AG04450 (cell line): ENCODE measurements around the gene VIPR2. TPM values are rescaled to one million over a fixed set of nuclear protein-coding genes. Genes with fewer than 3 reads are reported as not detected.

Experiments used
- CTCF ChIA-PET: fragments of 300-600, 350-600 bp; formaldehyde crosslinking; extraction: SDS; loops from one replicate; lab custom pipeline; 2022; ENCODE audit warnings: antibody characterized with exemption, inconsistent platforms; lab: Charles Lee
- POLR2A ChIA-PET: fragments of 350-600 bp; formaldehyde crosslinking; extraction: SDS; loops from one replicate; lab custom pipeline; 2021; ENCODE audit warnings: antibody characterized with exemption, inconsistent platforms; lab: Yijun Ruan, JAX
- DNase-seq: peaks from one replicate; pipeline ENCODE4 v3.0.0-alpha.2; 2011; ENCODE audit warnings: low read depth, low spot score
- H3K27ac ChIP-seq: one replicate; pipeline ENCODE4 v1.5.1; 2012; ENCODE audit warnings: low read depth, low read length, control low read depth
- H3K27me3 ChIP-seq: one replicate; pipeline ENCODE4 v1.6.0; 2012; ENCODE audit warnings: low read length; ENCODE audit not compliant: control insufficient read depth, insufficient read depth
- H3K4me3 ChIP-seq: 2 replicates; pipeline ENCODE4 v1.5.1; 2011; ENCODE audit warnings: mild to moderate bottlenecking, low read depth, low read length, control low read depth
- H3K9me3 ChIP-seq: 2 replicates; pipeline ENCODE4 v1.5.1; 2012; ENCODE audit warnings: low read length; ENCODE audit not compliant: control insufficient read depth, insufficient read depth
- CTCF ChIP-seq: IDR thresholded peaks from 2 replicates; pipeline ENCODE4 v1.5.1; 2011; ENCODE audit warnings: low read depth, low read length, control low read depth, inconsistent platforms
- polyA plus RNA-seq: library from polyadenylated mRNA; depleted of rRNA; stranded (reverse); fragments of >200 nt; gene quantifications from 2 replicates; pipeline ENCODE4 v1.2.3, GENCODE V29; 2011

Gene VIPR2
- polyA plus RNA-seq, 1 experiment, result not detected

DNA sequence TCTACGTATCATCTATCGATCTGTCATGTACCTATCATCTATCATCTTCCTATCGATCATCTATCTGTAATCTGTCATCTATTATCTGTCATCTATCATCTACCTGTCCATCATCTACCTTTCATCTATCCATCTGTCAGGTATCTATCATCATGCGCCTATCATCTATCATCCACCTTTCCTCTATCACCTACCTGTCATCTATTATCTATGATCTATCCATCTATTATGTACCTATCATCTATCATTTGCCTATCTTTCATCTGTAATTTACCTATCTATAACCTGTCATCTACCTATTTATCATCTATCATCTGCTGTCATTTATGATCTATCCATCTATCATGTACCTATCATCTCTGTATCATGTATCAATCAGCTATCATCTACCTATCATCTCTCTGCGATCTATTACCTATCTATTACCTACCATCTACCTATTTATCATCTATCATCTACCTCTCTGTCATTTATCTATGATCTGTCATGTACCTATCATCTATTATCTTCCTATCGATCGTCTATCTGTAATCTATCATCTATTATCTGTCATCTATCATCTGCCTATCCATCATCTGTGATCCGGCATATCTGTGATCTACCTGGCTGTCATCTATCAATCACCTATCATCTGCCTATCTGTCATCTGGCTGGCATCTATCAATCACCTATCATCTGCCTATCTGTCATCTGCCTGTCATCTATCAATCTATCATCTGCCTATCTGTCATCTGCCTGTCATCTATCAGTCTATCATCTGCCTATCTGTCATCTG is 1.6 kb upstream of the VIPR2 start:
- TF ChIP-seq CTCF, result no peak
- DNase-seq, result no peak
- peaks cover 2% of the 10 kb centered on the region for H3K27me3 ChIP-seq
- H3K27ac ChIP-seq, result no peak overlapping the region
- no peak overlapping the region for H3K4me3 ChIP-seq
- peaks cover 44% of the 10 kb centered on the region for H3K9me3 ChIP-seq
- POLR2A ChIA-PET, result no interaction called here
- CTCF ChIA-PET, result no interaction called here

DNA sequence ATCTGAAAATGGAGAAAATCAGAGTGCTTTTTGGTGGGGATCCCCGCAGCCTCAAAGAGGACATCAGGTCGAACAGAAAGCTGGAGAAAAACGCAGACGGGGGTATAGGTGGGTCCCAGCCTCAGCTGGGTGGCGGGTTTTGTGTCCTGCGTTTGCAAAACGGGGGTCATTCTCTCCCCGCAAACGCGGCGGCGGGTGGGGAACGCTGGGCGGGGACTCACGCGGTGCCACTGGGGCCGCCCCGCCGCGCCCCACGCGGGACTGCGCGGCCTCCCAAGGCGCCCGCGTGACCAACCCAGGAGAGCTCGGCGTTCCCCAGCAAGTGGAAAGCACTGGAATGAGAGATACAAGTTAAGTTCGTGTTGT is 806 bp upstream of the VIPR2 start:
- Histone ChIP-seq H3K9me3 (peaks cover 48% of the 10 kb centered on the region), H3K27ac (no peak overlapping the region), H3K27me3 (peaks cover 2% of the 10 kb centered on the region), H3K4me3 (no peak overlapping the region)
- no peak for TF ChIP-seq CTCF
- ChIA-PET POLR2A (no interaction called here), CTCF (no interaction called here)
- no peak for DNase-seq

DNA sequence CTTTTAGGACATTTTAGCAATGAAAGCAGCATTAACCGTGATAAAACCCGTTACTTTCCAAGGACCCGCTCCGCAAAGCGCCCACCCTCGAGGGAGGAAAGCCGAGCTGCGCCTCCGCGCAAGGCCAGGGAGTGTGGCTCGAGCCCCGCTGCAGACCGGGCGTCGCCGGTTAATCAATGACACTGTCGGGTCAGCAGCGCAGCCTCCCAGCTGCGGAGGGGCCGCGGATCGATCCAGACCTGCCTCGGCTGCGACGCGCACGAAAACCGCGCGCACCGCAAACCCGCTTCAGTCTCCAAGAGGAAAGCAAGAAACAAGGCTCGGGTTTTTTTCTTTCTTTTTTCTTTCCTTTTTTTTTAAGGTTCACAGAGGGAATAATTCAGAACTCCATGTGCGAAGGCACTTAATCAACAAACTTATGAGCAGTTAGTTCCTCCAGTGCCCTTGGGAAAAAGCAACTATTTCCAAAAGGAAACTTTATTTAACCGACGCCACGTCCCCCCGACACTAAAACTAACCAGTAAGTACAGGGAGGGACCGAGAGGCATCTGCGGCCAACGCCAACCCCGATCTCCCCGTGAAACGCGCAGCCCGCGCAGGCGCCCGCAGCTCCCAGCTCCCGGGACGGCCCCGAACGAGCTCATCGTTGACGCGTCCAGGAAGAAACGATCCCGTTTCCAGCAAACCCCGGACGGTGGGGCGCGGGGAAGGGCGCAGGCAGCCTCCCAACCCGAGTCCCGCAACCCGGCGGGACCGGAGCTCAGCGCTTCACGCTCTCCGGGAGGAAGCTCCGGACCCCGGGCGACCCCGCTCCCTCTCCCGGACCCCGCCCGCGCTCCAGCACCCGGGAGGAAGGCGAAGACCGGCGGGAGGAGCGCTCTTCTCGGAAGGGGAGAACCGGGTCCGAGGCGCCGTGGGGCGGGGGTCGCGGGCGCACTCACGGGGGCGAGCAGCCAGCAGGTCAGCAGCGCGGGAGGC is 598 bp downstream of the VIPR2 start:
- Histone ChIP-seq H3K4me3 (no peak overlapping the region), H3K27ac (no peak overlapping the region), H3K9me3 (peaks cover 51% of the 10 kb centered on the region), H3K27me3 (peaks cover 2% of the 10 kb centered on the region)
- no peak for TF ChIP-seq CTCF
- POLR2A ChIA-PET, result no interaction called here
- CTCF ChIA-PET, result no interaction called here
- DNase-seq, result no peak

- no peak for TF ChIP-seq CTCF
- no peak for DNase-seq
- ChIA-PET CTCF (no interaction called here), POLR2A (no interaction called here)
- Histone ChIP-seq H3K27ac (no peak overlapping the region), H3K27me3 (peaks cover 2% of the 10 kb centered on the region), H3K4me3 (no peak overlapping the region), H3K9me3 (peaks cover 47% of the 10 kb centered on the region)
These were observed 1.9 kb downstream of the VIPR2 start for GRCh38 chr7:159142730-159143129.

- no peak for TF ChIP-seq CTCF
- H3K9me3 ChIP-seq, result peaks cover 46% of the 10 kb centered on the region
- peaks cover 2% of the 10 kb centered on the region for H3K27me3 ChIP-seq
- H3K27ac ChIP-seq, result no peak overlapping the region
- ChIA-PET CTCF (no interaction called here), POLR2A (no interaction called here)
- H3K4me3 ChIP-seq, result no peak overlapping the region
- DNase-seq, result no peak
These were observed 2.5 kb downstream of the VIPR2 start for GRCh38 chr7:159142199-159142598.
